Lower leg skin (tissue), 3 donors: ENCODE data around the gene TGFBR3.

ENCODE experiments used
- CTCF ChIP-seq, 3 donors: fragments of 450-650 bp; IDR thresholded peaks; one replicate each; pipeline ENCODE4 v1.5.1; 2016; ENCODE audit warnings: antibody characterized with exemption in 3 of 3, mild to moderate bottlenecking in 3 of 3, moderate library complexity in 2 of 3
- POLR2A ChIP-seq, 2 donors: fragments of 450-650 bp; IDR thresholded peaks; one replicate each; pipeline ENCODE4 v1.6.1; 2016 to 2017; ENCODE audit warnings: antibody characterized with exemption in 2 of 2, mild to moderate bottlenecking in 1 of 2, moderate library complexity in 1 of 2

GRCh38 chr1:91877574-91878208, 8.3 kb downstream of the TGFBR3 start:
- TF ChIP-seq CTCF (IDR thresholded peaks at IDR 0.05): no peak
- TF ChIP-seq POLR2A (IDR thresholded peaks at IDR 0.05): no peak
